Body of pancreas (tissue), 4 donors: ENCODE results near the gene MAST4. TPM values are rescaled to one million over a fixed set of nuclear protein-coding genes. Genes with fewer than 3 reads are reported as not detected.

Experiments used
- ATAC-seq: fragments of 150-250 bp; one replicate; pipeline ENCODE4 v1.9.1; 2016
- DNase-seq, 4 donors: peaks; one replicate each; pipeline ENCODE4 v3.0.0-alpha.2; 2019
- H3K27ac ChIP-seq, 4 donors: fragments of 200-600 bp; sonication (generic); 1 replicate in 3 of 4; 2 replicates in 1 of 4; pipeline versions ENCODE4 v1.5.1 to v1.6.1; 2016 to 2019; ENCODE audit warnings: mild to moderate bottlenecking in 1 of 4, mixed read lengths in 1 of 4, moderate library complexity in 1 of 4
- H3K27me3 ChIP-seq, 2 donors: fragments of 200-600 bp; sonication (generic); one replicate each; pipeline ENCODE4 v1.6.0; 2016; ENCODE audit warnings: mild to moderate bottlenecking in 1 of 2
- H3K36me3 ChIP-seq, 2 donors: fragments of 200-600 bp; sonication (generic); replicated peaks in 1 of 2; 2 replicates each; pipeline ENCODE4 v1.5.1; 2016; ENCODE audit warnings: low read depth in 2 of 2; ENCODE audit not compliant: insufficient read depth in 1 of 2
- H3K4me1 ChIP-seq: fragments of 200-600 bp; sonication (generic); one replicate; pipeline ENCODE4 v1.6.0; 2016
- H3K4me3 ChIP-seq, 2 donors: fragments of 200-600 bp; sonication (generic); 1 replicate in 1 of 2; 2 replicates in 1 of 2; pipeline ENCODE4 v1.5.1; 2016 to 2019
- H3K9me3 ChIP-seq, 3 donors: fragments of 200-600 bp; sonication (generic); 1 replicate in 2 of 3; 2 replicates in 1 of 3; pipeline ENCODE4 v1.5.1; 2016
- CTCF ChIP-seq, 7 experiments: fragments of 450-650 bp in 4 of 7; fragments of 200-600 bp in 3 of 7; sonication (generic) in 3 of 7; IDR thresholded peaks; one replicate each; pipeline ENCODE4 v1.5.1; 2016 to 2019; ENCODE audit warnings: antibody characterized with exemption in 7 of 7
- POLR2A ChIP-seq, 3 donors: fragments of 450-650 bp; IDR thresholded peaks; one replicate each; pipeline ENCODE4 v1.6.1; 2016; ENCODE audit warnings: antibody characterized with exemption in 3 of 3, mild to moderate bottlenecking in 2 of 3
- WGBS, 2 donors: methylation state at CpG; one replicate each; pipeline ENCODE4 v1.1.5; 2017; 5-methylcytosine and 5-hydroxymethylcytosine counted together
- intact Hi-C: fragments of 100-400 bp; cut with DNase I; formaldehyde crosslinking; loops from one replicate; pipeline ENCODE4 v1.15.1; 2023
- total RNA-seq, 2 donors: library from RNA; depleted of rRNA; stranded (reverse); fragments of >200 nt; gene quantifications; one replicate each; pipeline ENCODE4 v1.1.0, GENCODE V29; 2016

MAST4 gene
- total RNA-seq, 2 donors from 2014 or later: 17.9 to 29.7 TPM

DNA sequence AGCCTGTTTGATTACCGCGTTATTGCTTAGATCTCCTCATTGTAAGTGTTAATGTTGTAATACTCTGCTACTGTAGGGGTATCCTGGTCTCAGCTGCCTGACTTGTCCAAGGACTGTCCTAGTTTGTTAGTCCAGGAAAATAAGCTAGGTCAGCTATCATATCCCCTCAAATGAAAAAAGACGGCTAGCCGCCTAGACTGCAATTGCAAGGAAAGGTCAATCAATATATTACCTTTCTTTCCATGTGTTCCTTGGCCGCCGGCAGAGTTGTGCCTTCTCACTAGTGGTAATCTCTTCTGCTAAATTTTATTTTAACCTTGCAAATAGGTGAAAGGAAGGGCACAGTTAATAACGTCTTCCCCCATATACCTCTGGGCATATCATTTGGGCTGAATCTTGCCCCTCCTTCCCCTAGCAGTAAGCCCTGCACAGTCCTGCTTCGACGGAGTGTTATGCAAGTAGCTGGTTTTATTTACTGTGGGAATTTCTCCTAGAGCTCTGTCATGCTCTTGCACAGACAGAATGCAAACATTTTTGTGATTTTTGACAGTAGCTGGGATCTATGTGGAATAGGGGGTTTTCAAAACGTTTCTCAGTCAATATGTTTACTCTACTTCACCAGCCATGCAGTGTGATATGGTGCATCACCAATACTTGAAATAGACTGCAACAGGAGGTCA lies 288.5 kb downstream of the MAST4 start:
- DNase-seq (no peak), ATAC-seq (no peak)
- TF ChIP-seq CTCF (IDR thresholded peaks at IDR 0.05) (no peak), POLR2A (IDR thresholded peaks at IDR 0.05) (no peak)
- Histone ChIP-seq H3K27ac (peak overlapping the region in 2 of 4 donors; percentile 13 to 29), H3K36me3 (no peaks in the 10 kb centered on the region), H3K9me3 (peaks cover 0 to 2% (median 0%) of the 10 kb centered on the region in 3 donors), H3K27me3 (no peaks in the 10 kb centered on the region), H3K4me1 (peaks cover 19% of the 10 kb centered on the region), H3K4me3 (no peak overlapping the region)
- 63 to 67% methylated on average over 10 of the region's 10 CpGs for WGBS, 2 donors
- intact Hi-C loops: no loop called here

DNA sequence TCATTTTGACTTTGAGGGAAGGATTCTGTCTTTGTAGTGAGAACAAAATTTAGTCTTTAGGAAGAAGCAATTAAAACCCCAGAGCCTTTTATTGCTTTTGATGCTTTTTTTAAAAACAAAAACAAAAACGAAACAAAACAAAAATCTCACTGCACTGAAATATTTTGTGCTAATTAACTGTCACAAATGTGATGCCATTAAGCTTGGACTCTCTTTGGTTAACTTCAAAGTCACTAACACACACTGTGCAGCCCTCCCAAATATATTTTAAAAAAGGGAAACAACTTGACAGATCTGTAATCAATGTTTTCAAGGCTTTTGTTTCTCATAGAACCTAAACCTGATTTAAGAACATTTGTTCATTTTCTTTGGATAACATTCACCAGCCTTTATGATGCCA lies 290.7 kb downstream of the MAST4 start:
- DNase-seq (no peak), ATAC-seq (no peak)
- H3K4me1 ChIP-seq: peaks cover 24% of the 10 kb centered on the region

GRCh38 chr5:66888613-66889012 lies 292.4 kb downstream of the MAST4 start:
- DNase-seq (no peak), ATAC-seq (no peak)
- Histone ChIP-seq H3K4me3 (no peak overlapping the region), H3K27ac (peak overlapping the region in 1 of 4 donors; percentile 24), H3K4me1 (peaks cover 20% of the 10 kb centered on the region), H3K9me3 (peaks cover 0 to 2% (median 0%) of the 10 kb centered on the region in 3 donors), H3K27me3 (no peaks in the 10 kb centered on the region), H3K36me3 (no peaks in the 10 kb centered on the region)
- intact Hi-C loops: no loop called here
- WGBS, 2 donors: 30 to 42% methylated on average over 2 of the region's 2 CpGs
- TF ChIP-seq CTCF (IDR thresholded peaks at IDR 0.05) (no peak), POLR2A (IDR thresholded peaks at IDR 0.05) (no peak)

More for the DNA sequence above, 290.7 kb downstream of the MAST4 start:
- Histone ChIP-seq H3K27ac (no peak overlapping the region), H3K27me3 (no peaks in the 10 kb centered on the region), H3K9me3 (peaks cover 0 to 2% (median 0%) of the 10 kb centered on the region in 3 donors), H3K4me3 (no peak overlapping the region), H3K36me3 (no peaks in the 10 kb centered on the region)
- intact Hi-C loops: no loop called here
- TF ChIP-seq POLR2A (IDR thresholded peaks at IDR 0.05) (no peak), CTCF (IDR thresholded peaks at IDR 0.05) (no peak)
- 33 to 38% methylated on average over 1 of the region's 1 CpG for WGBS, 2 donors

GRCh38 chr5:66889056-66889455 lies 292.9 kb downstream of the MAST4 start:
- no peak overlapping the region for H3K4me3 ChIP-seq
- H3K4me1 ChIP-seq: peaks cover 20% of the 10 kb centered on the region
- no peaks in the 10 kb centered on the region for H3K36me3 ChIP-seq
- TF ChIP-seq CTCF (IDR thresholded peaks at IDR 0.05): no peak
- no peak for TF ChIP-seq POLR2A (IDR thresholded peaks at IDR 0.05)
- WGBS, 2 donors: 42 to 50% methylated on average over 4 of the region's 4 CpGs
- peaks cover 0 to 2% (median 0%) of the 10 kb centered on the region in 3 donors for H3K9me3 ChIP-seq
- ATAC-seq (no peak), DNase-seq (no peak)
- H3K27ac ChIP-seq: peak overlapping the region in 2 of 4 donors; percentile 24 to 39
- intact Hi-C loops: no loop called here
- no peaks in the 10 kb centered on the region for H3K27me3 ChIP-seq

DNA sequence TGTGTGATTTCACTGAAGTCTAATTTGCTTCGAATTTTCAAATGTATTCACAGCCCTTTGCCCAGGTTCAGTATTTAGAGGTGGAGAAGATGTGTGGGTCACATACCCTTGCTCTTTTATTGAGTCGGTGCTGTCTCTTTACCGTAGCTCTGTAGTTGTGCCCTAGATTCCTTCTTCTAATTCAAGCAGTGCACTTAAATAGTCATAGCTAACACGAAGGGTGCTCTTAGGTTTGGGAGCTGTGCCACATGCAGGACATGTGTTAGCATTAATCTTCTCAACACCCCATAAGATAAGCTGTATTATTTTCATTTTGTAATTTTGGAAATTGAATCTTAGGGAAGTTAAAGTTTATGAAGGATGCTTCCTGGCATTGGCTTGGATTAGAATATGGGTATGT lies 293.3 kb downstream of the MAST4 start:
- ATAC-seq: no peak
- no peak for DNase-seq
- intact Hi-C loops: no loop called here
- peak overlapping the region in 1 of 4 donors; percentile 39 for H3K27ac ChIP-seq
- no peaks in the 10 kb centered on the region for H3K27me3 ChIP-seq
- H3K4me1 ChIP-seq: peaks cover 20% of the 10 kb centered on the region
- no peak overlapping the region for H3K4me3 ChIP-seq
- no peak for TF ChIP-seq POLR2A (IDR thresholded peaks at IDR 0.05)
- 49 to 61% methylated on average over 4 of the region's 4 CpGs for WGBS, 2 donors
- H3K9me3 ChIP-seq: peaks cover 0 to 2% (median 0%) of the 10 kb centered on the region in 3 donors
- H3K36me3 ChIP-seq: no peaks in the 10 kb centered on the region
